ENCODE data around the gene EIF3B.

- TF ChIP-seq EZH2phosphoT487 (IDR thresholded peaks at IDR 0.05; ENCODE audit: low read depth) (no peak), CTCF (IDR thresholded peaks at IDR 0.05; ENCODE audit: low read depth, low read length) (no peak)
Measured at GRCh38 chr7:2404714-2405119, 50.1 kb downstream of the EIF3B start.
